Left ventricle myocardium superior (tissue), 1 donor: ENCODE measurements around the gene PUS3. TPM values are rescaled to one million over a fixed set of nuclear protein-coding genes. Genes with fewer than 3 reads are reported as not detected.
"Not testable (repeated sequence)": the region's sequence is repeated elsewhere in the genome, so short reads cannot be mapped to it uniquely, and the experiment has no call there.

Source experiments
- ATAC-seq: fragments of 200-7000 bp; cut with Tn5 transposase; one replicate; pipeline ENCODE4 v1.9.1; 2020; ENCODE audit warnings: mild to moderate bottlenecking, moderate library complexity
- DNase-seq: peaks from one replicate; pipeline ENCODE4 v3.0.0-alpha.2; 2020
- intact Hi-C: fragments of 100-400 bp; cut with micrococcal nuclease; formaldehyde crosslinking; loops from one replicate; pipeline ENCODE4 v1.11.0; 2022
- total RNA-seq: library from RNA; stranded (reverse); fragmentation: NEBNext Ultra II Directional; extraction: Animal tissue kit (Norgen Biotek cat#: 25700); gene quantifications from one replicate; pipeline ENCODE4 v1.2.1, GENCODE V29; 2021
- donor health status: DM: no; HTN: yes; CAD: no; lungs with severe emphysema.

PUS3 gene
- total RNA-seq, 1 donor from 2014 or later, result 7.1 TPM

GRCh38 chr11:125924384-125925007 lies 21.5 kb upstream of the PUS3 start:
- intact Hi-C loops, result loop anchor here (5.0 kb wide), 1 partner anchor 273 kb away; no protein-coding TSS in a partner anchor
- no peak for ATAC-seq

GRCh38 chr11:125923633-125924032 lies 20.6 kb upstream of the PUS3 start:
- DNase-seq (no peak), ATAC-seq (no peak)
- intact Hi-C loops, result no loop called here

More at GRCh38 chr11:125924384-125925007, 21.5 kb upstream of the PUS3 start:
- DNase-seq, result no peak

GRCh38 chr11:125923012-125923579 lies 20.1 kb upstream of the PUS3 start:
- ATAC-seq (peak; percentile 85), DNase-seq (no peak)
- intact Hi-C loops, result no loop called here

- no peak for DNase-seq
- intact Hi-C loops, result no loop called here
- no peak for ATAC-seq
Measured at GRCh38 chr11:125922156-125922555, 19.1 kb upstream of the PUS3 start.

- intact Hi-C loops, result no loop called here
- ATAC-seq (no peak), DNase-seq (no peak)
Measured at GRCh38 chr11:125921042-125921441, 18.0 kb upstream of the PUS3 start.

- intact Hi-C loops, result no loop called here
- no peak for DNase-seq
- ATAC-seq, result no peak
Measured at GRCh38 chr11:125918140-125918840, 15.3 kb upstream of the PUS3 start.

- intact Hi-C loops, result no loop called here
- no peak for ATAC-seq
Measured at GRCh38 chr11:125916683-125917347, 13.8 kb upstream of the PUS3 start.

GRCh38 chr11:125914601-125915000 lies 11.6 kb upstream of the PUS3 start:
- intact Hi-C loops, ATAC-seq, DNase-seq: not testable (repeated sequence)

More at GRCh38 chr11:125916683-125917347, 13.8 kb upstream of the PUS3 start:
- DNase-seq, result no peak

GRCh38 chr11:125910226-125910849 lies 7.3 kb upstream of the PUS3 start:
- intact Hi-C loops, result no loop called here
- no peak for ATAC-seq

GRCh38 chr11:125904678-125905077 lies 1.7 kb upstream of the PUS3 start:
- no peak for ATAC-seq
- intact Hi-C loops, result no loop called here
- no peak for DNase-seq

More at GRCh38 chr11:125910226-125910849, 7.3 kb upstream of the PUS3 start:
- DNase-seq, result no peak

GRCh38 chr11:125903711-125904659 lies 979 bp upstream of the PUS3 start, which contains the start of gene DDX25:
Gene DDX25 (plus strand): TSS chr11:125904508. CDS start chr11:125904518, 10 bp downstream.
- ATAC-seq, result no peak
- intact Hi-C loops, result no loop called here
- DNase-seq, result peak; percentile 31

GRCh38 chr11:125902277-125902926 lies 604 bp downstream of the PUS3 start:
- ATAC-seq (peak; percentile 33), DNase-seq (no peak)
- intact Hi-C loops, result no loop called here

GRCh38 chr11:125901872-125902271 lies 1.1 kb downstream of the PUS3 start:
- no peak for DNase-seq
- ATAC-seq, result no peak
- intact Hi-C loops, result no loop called here

- DNase-seq (no peak), ATAC-seq (no peak)
- intact Hi-C loops, result no loop called here
Measured at GRCh38 chr11:125892994-125893393, 10.0 kb downstream of the PUS3 start.

- intact Hi-C loops, result no loop called here
- DNase-seq, result no peak
- no peak for ATAC-seq
Measured at GRCh38 chr11:125892071-125892470, 10.9 kb downstream of the PUS3 start.

- DNase-seq (no peak), ATAC-seq (no peak)
- intact Hi-C loops, result no loop called here
Measured at GRCh38 chr11:125890447-125891100, 12.4 kb downstream of the PUS3 start.
